Measurements from ENCODE around the gene CCSER2.

CCSER2 gene

GRCh38 chr10:84552478-84552877, 224.1 kb downstream of the CCSER2 start:
- no peak for DNase-seq

- DNase-seq = no peak
Observed at GRCh38 chr10:84562592-84562991, 234.2 kb downstream of the CCSER2 start.

- no peak for DNase-seq
Observed at GRCh38 chr10:84563355-84563754, 235.0 kb downstream of the CCSER2 start.

GRCh38 chr10:84563868-84564267, 235.5 kb downstream of the CCSER2 start:
- DNase-seq = no peak

- no peak for DNase-seq
Observed at GRCh38 chr10:84565881-84566582, 237.6 kb downstream of the CCSER2 start.

GRCh38 chr10:84567133-84567532, 238.7 kb downstream of the CCSER2 start:
- DNase-seq = no peak

Data from CD4-positive, alpha-beta T cell treated with Interleukin-21 for 1 hour (primary cell).